Measurements from ENCODE around the gene STK17B.

- TF ChIP-seq CTCF (IDR thresholded peaks at IDR 0.05) (no peak), POLR2A (IDR thresholded peaks at IDR 0.05) (no peak)
These were observed 34.6 kb upstream of the STK17B start for GRCh38 chr2:196205881-196206435.
